ENCODE results near the gene MIER3.
A peak's percentile ranks its signal among the peaks of the same experiment; 100 is the strongest.

MIER3 gene

DNA sequence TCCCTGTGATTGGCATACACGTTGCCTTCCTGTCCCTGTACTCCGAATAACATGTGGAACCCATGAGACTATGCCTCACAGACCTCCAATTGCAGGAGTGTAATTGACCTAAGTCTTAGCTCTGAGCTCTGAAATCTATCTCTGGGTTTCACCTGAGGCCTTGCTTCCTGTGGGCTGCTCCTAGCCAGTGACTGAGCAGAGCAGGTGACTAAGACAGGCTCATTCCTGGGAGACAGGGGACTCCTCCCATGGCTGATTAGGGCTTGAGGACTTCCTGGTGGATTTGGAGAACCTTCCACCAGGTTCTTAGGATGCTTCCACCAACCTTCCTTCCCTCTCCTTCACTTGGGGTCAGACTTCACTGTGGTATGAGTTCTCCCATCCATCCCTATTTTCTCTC, 22.3 kb upstream of the MIER3 start:
- DNase-seq (ENCODE audit: extremely low spot score) = no peak
- ChIA-PET POLR2A (no interaction called here), CTCF (no interaction called here)
- TF ChIP-seq SP1 (IDR thresholded peaks at IDR 0.05) = no peak
- no peak for TF ChIP-seq ARNT (IDR thresholded peaks at IDR 0.05)
- TF ChIP-seq FOXA1 (IDR thresholded peaks at IDR 0.05) = no peak
- no peak for TF ChIP-seq FOXM1 (IDR thresholded peaks at IDR 0.05; ENCODE audit: borderline replicate concordance)
- TF ChIP-seq ELF4 (IDR thresholded peaks at IDR 0.05) = no peak
- TF ChIP-seq ZNF384 (IDR thresholded peaks at IDR 0.05) = no peak
- TF ChIP-seq BHLHE40 (IDR thresholded peaks at IDR 0.05; ENCODE audit: borderline replicate concordance) = no peak
- TF ChIP-seq L3MBTL2 (conservative IDR thresholded peaks at IDR 0.05) = no peak
- TF ChIP-seq, protein P1, sequence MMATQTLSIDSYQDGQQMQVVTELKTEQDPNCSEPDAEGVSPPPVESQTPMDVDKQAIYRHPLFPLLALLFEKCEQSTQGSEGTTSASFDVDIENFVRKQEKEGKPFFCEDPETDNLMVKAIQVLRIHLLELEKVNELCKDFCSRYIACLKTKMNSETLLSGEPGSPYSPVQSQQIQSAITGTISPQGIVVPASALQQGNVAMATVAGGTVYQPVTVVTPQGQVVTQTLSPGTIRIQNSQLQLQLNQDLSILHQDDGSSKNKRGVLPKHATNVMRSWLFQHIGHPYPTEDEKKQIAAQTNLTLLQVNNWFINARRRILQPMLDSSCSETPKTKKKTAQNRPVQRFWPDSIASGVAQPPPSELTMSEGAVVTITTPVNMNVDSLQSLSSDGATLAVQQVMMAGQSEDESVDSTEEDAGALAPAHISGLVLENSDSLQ (IDR thresholded peaks at IDR 0.05) = no peak
- TF ChIP-seq NFRKB (IDR thresholded peaks at IDR 0.05) = no peak
- no peak for TF ChIP-seq SUZ12 (IDR thresholded peaks at IDR 0.05)

DNA sequence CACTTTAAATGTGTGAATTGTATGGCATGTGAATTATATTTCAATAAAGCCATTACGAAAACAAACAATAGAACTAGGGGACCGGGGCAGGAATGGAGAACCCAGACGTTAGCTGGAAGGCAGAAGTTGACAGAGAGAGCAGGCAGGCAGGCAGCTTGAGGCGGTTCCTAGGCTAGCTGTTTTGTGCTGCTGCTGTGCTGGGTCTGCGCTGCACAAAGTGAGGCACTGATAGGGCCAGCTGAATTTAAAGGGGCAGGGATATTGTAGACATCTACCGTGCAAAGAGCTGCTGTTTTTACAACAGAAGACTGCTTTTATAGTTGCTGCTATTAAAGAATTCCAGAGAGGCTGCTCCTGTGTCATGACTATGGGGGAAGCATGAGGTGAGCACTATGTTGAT, 21.6 kb upstream of the MIER3 start:
- TF ChIP-seq ZNF384 (IDR thresholded peaks at IDR 0.05) (no peak), NFRKB (IDR thresholded peaks at IDR 0.05) (no peak), SUZ12 (IDR thresholded peaks at IDR 0.05) (no peak), ARNT (IDR thresholded peaks at IDR 0.05) (no peak), LEF1 (IDR thresholded peaks at IDR 0.05; ENCODE audit: borderline replicate concordance) (no peak), FOXK2 (IDR thresholded peaks at IDR 0.05) (no peak), FOXM1 (IDR thresholded peaks at IDR 0.05; ENCODE audit: borderline replicate concordance) (no peak), SP1 (IDR thresholded peaks at IDR 0.05) (no peak), HDGF (IDR thresholded peaks at IDR 0.05; ENCODE audit: borderline replicate concordance) (no peak), FOXA1 (IDR thresholded peaks at IDR 0.05) (no peak), L3MBTL2 (conservative IDR thresholded peaks at IDR 0.05) (no peak), BHLHE40 (IDR thresholded peaks at IDR 0.05; ENCODE audit: borderline replicate concordance) (no peak)
- TF ChIP-seq, protein P1 (IDR thresholded peaks at IDR 0.05) = no peak
- peak; percentile 20 for DNase-seq (ENCODE audit: extremely low spot score)
- CTCF ChIA-PET = no interaction called here
- POLR2A ChIA-PET = interaction anchor here (1.9 kb wide), 1 partner anchor 63 kb away, joined by 6 read pairs; the partner anchor contains the start of gene SETD9

DNA sequence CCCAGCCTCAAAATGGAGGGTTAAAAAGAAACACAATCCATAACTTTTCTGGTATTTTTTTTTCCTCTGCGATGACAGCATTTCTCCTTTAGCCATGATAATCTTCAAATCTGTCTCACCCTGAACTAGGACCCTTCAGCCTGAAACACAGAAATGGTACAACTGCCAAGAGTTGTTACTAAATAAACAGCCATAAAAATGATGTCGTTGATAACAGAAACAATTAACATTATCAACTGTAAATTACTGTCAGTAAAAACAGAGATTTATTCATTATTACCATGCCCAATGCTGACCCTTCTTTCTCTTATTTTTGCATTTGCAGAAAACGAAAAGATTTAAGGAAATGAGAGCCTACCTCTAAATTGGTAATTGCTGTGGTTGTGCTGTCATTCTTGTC, 19.4 kb upstream of the MIER3 start:
- TF ChIP-seq FOXK2 (IDR thresholded peaks at IDR 0.05) = no peak
- no peak for TF ChIP-seq SP1 (IDR thresholded peaks at IDR 0.05)
- TF ChIP-seq SUZ12 (IDR thresholded peaks at IDR 0.05) = no peak
- no peak for TF ChIP-seq FOXM1 (IDR thresholded peaks at IDR 0.05; ENCODE audit: borderline replicate concordance)
- TF ChIP-seq, protein P1 (IDR thresholded peaks at IDR 0.05) = no peak
- TF ChIP-seq FOXA1 (IDR thresholded peaks at IDR 0.05) = no peak
- no peak for TF ChIP-seq ARNT (IDR thresholded peaks at IDR 0.05)
- TF ChIP-seq ELF4 (IDR thresholded peaks at IDR 0.05) = no peak
- no peak for TF ChIP-seq NFRKB (IDR thresholded peaks at IDR 0.05)
- no peak for TF ChIP-seq ZNF384 (IDR thresholded peaks at IDR 0.05)
- CTCF ChIA-PET = no interaction called here
- DNase-seq (ENCODE audit: extremely low spot score) = no peak
- POLR2A ChIA-PET = no interaction called here

DNA sequence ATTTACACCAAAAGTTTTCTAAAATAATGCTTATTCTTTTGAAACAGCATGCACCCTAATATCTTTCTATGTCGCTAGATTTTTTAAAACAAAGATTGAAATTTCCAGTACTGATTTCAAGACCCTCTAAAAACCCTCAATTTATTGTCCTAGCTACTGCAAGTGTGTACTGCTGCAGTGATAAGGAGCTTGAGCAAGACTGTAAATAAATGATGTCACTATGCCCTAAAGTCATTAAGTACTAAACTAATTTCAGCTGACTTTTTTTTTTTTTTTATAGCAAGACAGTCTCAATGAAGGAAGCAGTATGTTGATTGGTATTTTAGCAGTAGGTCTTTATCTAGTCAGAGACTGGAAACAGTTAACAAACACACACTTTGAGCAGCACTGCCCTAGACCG, 12.2 kb upstream of the MIER3 start:
- POLR2A ChIA-PET = interaction anchor here (1.0 to 1.4 kb wide), 2 partner anchors 14 to 55 kb away, joined by 4 read pairs; partner anchors contain the start of gene SETD9
- no peak for DNase-seq (ENCODE audit: extremely low spot score)
- TF ChIP-seq FOXK2 (IDR thresholded peaks at IDR 0.05) (no peak), ZNF384 (IDR thresholded peaks at IDR 0.05) (peak; percentile 63; the same call in 1 of the 2 replicates), L3MBTL2 (conservative IDR thresholded peaks at IDR 0.05) (no peak)

DNA sequence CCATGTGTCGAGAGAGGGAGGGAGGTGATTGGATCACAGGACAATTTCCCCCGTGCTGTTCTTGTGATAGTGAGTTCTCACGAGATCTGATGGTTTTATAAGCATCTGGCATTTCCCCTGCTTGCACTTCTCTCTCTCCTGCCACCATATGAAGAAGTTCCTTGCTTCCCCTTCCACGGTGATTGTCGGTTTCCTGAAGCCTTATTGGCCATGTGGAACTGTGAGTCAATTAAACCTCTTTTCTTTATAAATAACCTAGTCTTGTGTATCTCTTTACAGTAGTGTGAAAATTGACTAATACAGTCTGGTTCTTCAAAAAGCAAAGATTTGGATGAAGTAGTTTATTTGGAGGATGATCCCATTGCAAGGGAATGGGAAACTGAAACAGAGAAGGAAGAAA, 11.3 kb upstream of the MIER3 start:
- DNase-seq (ENCODE audit: extremely low spot score) = no peak
- TF ChIP-seq ARNT (IDR thresholded peaks at IDR 0.05) = no peak
- no peak for TF ChIP-seq LEF1 (IDR thresholded peaks at IDR 0.05; ENCODE audit: borderline replicate concordance)
- no peak for TF ChIP-seq NFRKB (IDR thresholded peaks at IDR 0.05)
- no peak for TF ChIP-seq ZNF384 (IDR thresholded peaks at IDR 0.05)
- no peak for TF ChIP-seq L3MBTL2 (conservative IDR thresholded peaks at IDR 0.05)
- TF ChIP-seq, protein P1 (IDR thresholded peaks at IDR 0.05) = no peak
- TF ChIP-seq FOXA1 (IDR thresholded peaks at IDR 0.05) = no peak
- TF ChIP-seq CTBP1 (IDR thresholded peaks at IDR 0.05; ENCODE audit: borderline replicate concordance) = no peak
- no peak for TF ChIP-seq SP1 (IDR thresholded peaks at IDR 0.05)
- ChIA-PET POLR2A (interaction anchor here (1.0 kb wide), 1 partner anchor 13 kb away, joined by 4 read pairs; no protein-coding TSS in a partner anchor), CTCF (no interaction called here)

More for the DNA sequence above, 12.2 kb upstream of the MIER3 start:
- CTCF ChIA-PET = interaction anchor here (0.6 kb wide), 1 partner anchor 68 kb away, joined by 5 read pairs; no protein-coding TSS in a partner anchor

DNA sequence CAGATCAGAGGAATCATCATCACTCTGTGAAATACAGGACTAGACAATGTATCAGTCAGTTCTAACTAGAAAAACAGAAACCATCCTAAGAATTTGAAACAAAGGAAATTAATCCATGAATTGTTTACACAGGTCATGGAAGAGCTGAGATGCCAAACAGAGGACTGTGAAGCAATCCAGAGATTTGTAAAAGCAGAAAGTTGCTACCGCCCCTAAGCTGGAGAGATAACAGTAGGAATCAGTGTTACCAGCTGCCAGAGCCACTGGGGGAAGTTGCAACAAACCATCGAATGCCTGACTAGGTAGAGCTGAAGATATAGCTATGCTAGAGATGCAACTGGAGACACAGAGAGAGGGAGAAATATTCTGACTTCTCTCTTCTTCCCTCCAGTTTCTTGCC, 10.4 kb upstream of the MIER3 start:
- ChIA-PET CTCF (no interaction called here), POLR2A (interaction anchor here (1.1 kb wide), 1 partner anchor 11 kb away, joined by 5 read pairs; no protein-coding TSS in a partner anchor)
- no peak for DNase-seq (ENCODE audit: extremely low spot score)

More for the DNA sequence above, 10.4 kb upstream of the MIER3 start:
- no peak for TF ChIP-seq ZNF384 (IDR thresholded peaks at IDR 0.05)
- TF ChIP-seq NFRKB (IDR thresholded peaks at IDR 0.05) = no peak
- TF ChIP-seq BHLHE40 (IDR thresholded peaks at IDR 0.05; ENCODE audit: borderline replicate concordance) = no peak
- no peak for TF ChIP-seq ARNT (IDR thresholded peaks at IDR 0.05)
- TF ChIP-seq, protein P1 (IDR thresholded peaks at IDR 0.05) = no peak
- no peak for TF ChIP-seq SP1 (IDR thresholded peaks at IDR 0.05)
- no peak for TF ChIP-seq CTBP1 (IDR thresholded peaks at IDR 0.05; ENCODE audit: borderline replicate concordance)
- no peak for TF ChIP-seq FOXM1 (IDR thresholded peaks at IDR 0.05; ENCODE audit: borderline replicate concordance)
- TF ChIP-seq LEF1 (IDR thresholded peaks at IDR 0.05; ENCODE audit: borderline replicate concordance) = no peak
- TF ChIP-seq HDGF (IDR thresholded peaks at IDR 0.05; ENCODE audit: borderline replicate concordance) = no peak
- TF ChIP-seq ELF4 (IDR thresholded peaks at IDR 0.05) = no peak
- no peak for TF ChIP-seq SUZ12 (IDR thresholded peaks at IDR 0.05)
- TF ChIP-seq FOXA1 (IDR thresholded peaks at IDR 0.05) = no peak
- no peak for TF ChIP-seq L3MBTL2 (conservative IDR thresholded peaks at IDR 0.05)
- TF ChIP-seq TARDBP (IDR thresholded peaks at IDR 0.05) = no peak
- no peak for TF ChIP-seq FOXK2 (IDR thresholded peaks at IDR 0.05)

Data from HEK293T (cell line).